Muscle of arm (tissue), 14 donors: Measurements from ENCODE around the gene MSANTD3. TPM values are rescaled to one million over a fixed set of nuclear protein-coding genes. Genes with fewer than 3 reads are reported as not detected.
"Not testable (repeated sequence)": the region's sequence is repeated elsewhere in the genome, so short reads cannot be mapped to it uniquely, and the experiment has no call there.

Source experiments
- DNase-seq: peaks from one replicate; pipeline ENCODE4 v3.0.0-alpha.2; 2013
- long read RNA-seq, 11 donors: transcript quantifications; one replicate each; lab custom pipeline, GENCODE V29; 2026
- polyA plus RNA-seq, 12 donors: library from polyadenylated mRNA; unstranded; fragments of 120-200 nt; gene quantifications; one replicate each; pipeline ENCODE4 v1.2.1, GENCODE V29; 2013; ENCODE audit not compliant: insufficient read length in 12 of 12

The MSANTD3 gene
- 10 to 100 TPM in 11 of 12 donors, not detected in 1; 13.5 to 21.9 (median 16.5) TPM for polyA plus RNA-seq
- long read RNA-seq, donor 1, transcript MSANTD3-203 (3 exons, 1,362 nt), result major isoform, 8 of 21 reads
- long read RNA-seq, donor 1, partial matches to known transcripts, result 13 of 21 reads
- long read RNA-seq, donor 1, other reads (novel, unspliced or antisense), result 0 of 21 reads
- long read RNA-seq, donor 2, transcript MSANTD3-203 (3 exons, 1,362 nt), result major isoform, 10 of 14 reads
- long read RNA-seq, donor 2, partial matches to known transcripts, result 0 of 14 reads
- long read RNA-seq, donor 2, other reads (novel, unspliced or antisense), result 0 of 14 reads
- long read RNA-seq, donor 3, partial matches to known transcripts, result 7 of 9 reads
- long read RNA-seq, donor 3, other reads (novel, unspliced or antisense), result 0 of 9 reads
- long read RNA-seq, donor 4, partial matches to known transcripts, result 5 of 7 reads
- long read RNA-seq, donor 4, other reads (novel, unspliced or antisense), result 0 of 7 reads
- long read RNA-seq, donor 5, result 0 reads
- long read RNA-seq, donor 6, transcript MSANTD3-203 (3 exons, 1,362 nt), result major isoform, 8 of 9 reads
- long read RNA-seq, donor 6, partial matches to known transcripts, result 0 of 9 reads
- long read RNA-seq, donor 6, other reads (novel, unspliced or antisense), result 0 of 9 reads
- long read RNA-seq, donor 7, transcript MSANTD3-203 (3 exons, 1,362 nt), result major isoform, 6 of 7 reads
- long read RNA-seq, donor 7, partial matches to known transcripts, result 0 of 7 reads
- long read RNA-seq, donor 7, other reads (novel, unspliced or antisense), result 0 of 7 reads
- long read RNA-seq, donor 8, partial matches to known transcripts, result 7 of 9 reads
- long read RNA-seq, donor 8, other reads (novel, unspliced or antisense), result 0 of 9 reads
- long read RNA-seq, donor 9, partial matches to known transcripts, result 0 of 5 reads
- long read RNA-seq, donor 9, other reads (novel, unspliced or antisense), result 0 of 5 reads
- long read RNA-seq, donor 10, partial matches to known transcripts, result 0 of 3 reads
- long read RNA-seq, donor 10, other reads (novel, unspliced or antisense), result 0 of 3 reads
- long read RNA-seq, donor 11, partial matches to known transcripts, result 8 of 8 reads
- long read RNA-seq, donor 11, other reads (novel, unspliced or antisense), result 0 of 8 reads

- peak; percentile 44 for DNase-seq
These were observed at the start of gene MSANTD3 for GRCh38 chr9:100426530-100427365. Gene MSANTD3 (plus strand): TSS chr9:100427143. CDS start chr9:100441939, 14,796 bp downstream.

- DNase-seq, result no peak
These were observed 47.1 kb upstream of the MSANTD3 start for GRCh38 chr9:100379862-100380261.

- DNase-seq, result not testable (repeated sequence)
These were observed 34.0 kb upstream of the MSANTD3 start for GRCh38 chr9:100392989-100393388.

DNA sequence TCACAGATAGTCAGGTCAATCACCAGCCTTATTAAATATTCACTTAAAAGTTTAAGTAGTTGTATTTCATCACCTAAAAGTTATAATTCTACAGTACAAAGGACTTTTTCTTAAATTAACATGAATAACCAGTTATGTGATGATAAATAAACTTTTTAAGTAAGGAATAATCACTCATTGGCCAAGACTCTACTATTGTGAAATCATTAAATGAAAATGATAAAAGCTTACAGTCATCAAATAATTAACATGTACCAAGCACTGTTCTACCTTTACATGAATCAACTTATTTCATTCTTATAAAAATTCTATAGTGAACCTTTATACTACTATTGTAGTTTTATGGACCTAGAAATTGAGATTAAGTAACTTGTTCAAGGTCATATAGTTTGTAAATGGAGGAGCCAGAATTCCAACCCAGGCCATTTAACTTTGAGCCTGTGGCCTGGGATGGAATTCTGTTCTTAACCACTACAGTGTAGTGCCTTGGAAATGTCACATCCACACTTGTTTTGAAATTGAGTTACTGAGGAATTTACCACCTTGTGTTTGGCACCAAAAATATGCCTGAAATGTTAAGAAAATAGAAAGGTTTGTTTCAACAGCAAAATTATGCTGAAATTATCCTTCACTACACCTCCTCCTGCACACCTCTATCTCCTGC is 32.8 kb upstream of the MSANTD3 start:
- no peak for DNase-seq

GRCh38 chr9:100394816-100395215 is 32.1 kb upstream of the MSANTD3 start:
- DNase-seq, result no peak

- no peak for DNase-seq
These were observed 30.2 kb upstream of the MSANTD3 start for GRCh38 chr9:100396769-100397168.

GRCh38 chr9:100397529-100398266 is 29.2 kb upstream of the MSANTD3 start:
- no peak for DNase-seq

- no peak for DNase-seq
These were observed 25.9 kb upstream of the MSANTD3 start for GRCh38 chr9:100401042-100401441.

DNA sequence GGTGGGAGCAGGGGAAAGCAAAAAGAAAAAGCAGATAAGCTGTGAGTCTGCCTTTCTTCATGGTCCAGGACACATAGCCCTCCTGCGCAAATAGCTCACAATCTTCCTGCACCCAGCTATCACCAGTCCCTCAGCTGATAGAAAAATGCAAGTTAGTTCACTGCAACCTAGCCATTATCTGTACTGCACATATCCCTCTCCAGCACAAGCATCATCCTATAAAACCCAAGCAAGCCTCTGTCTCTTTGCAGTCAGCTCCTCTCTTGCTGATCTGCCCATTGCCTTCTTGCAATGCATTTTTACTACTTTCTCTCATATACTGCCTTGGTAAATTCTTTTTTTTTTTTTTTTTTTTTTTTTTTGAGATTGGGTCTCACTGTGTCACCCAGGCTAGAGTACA is 20.0 kb upstream of the MSANTD3 start:
- no peak for DNase-seq

DNA sequence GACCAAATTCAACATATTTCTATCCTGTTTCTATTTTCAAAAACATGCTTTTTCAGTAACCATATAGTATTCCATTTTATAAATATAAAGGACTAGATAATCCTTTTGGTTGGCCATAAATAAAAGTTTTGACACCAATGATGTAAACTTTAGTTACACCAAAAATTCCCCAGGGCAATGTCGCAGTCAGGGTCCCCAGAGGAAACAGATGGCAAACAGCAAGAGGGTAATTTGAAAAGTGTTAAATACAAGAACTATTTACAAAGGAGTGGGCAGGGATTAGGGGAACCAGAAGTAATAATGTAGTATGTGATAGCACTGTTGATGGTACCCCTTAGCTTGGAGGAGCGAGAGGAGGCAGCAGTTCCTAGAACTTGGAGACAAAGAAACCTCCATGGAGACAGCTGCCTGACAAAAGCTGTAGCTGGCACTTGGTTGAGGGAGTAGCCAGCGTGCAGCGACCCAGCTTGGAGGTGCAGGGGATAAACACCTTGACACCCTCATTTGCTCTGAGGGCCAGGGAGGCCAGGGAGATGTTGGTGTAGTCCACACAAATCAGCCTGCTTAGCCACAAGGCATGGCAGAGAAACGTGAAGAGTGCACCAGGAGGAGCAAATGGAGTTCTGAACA is 18.3 kb upstream of the MSANTD3 start:
- DNase-seq, result no peak

DNA sequence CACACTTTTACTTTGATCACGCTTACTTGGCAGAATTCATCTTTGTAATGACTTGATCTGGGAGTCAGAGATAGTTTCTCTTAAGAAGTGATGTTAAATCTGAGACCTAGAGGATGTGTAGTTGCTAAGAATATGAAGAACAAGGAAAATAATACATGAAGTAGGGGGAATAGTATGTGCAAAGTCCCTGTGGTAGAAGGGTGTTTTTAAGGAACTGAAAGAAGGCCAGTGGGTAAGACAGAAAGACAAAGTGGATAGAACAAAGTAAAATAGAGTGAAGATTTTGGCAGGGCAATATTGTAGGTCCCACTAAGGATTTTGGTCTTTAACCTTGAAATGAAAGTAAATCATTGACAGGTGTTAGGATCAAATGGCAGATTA is 17.8 kb upstream of the MSANTD3 start:
- DNase-seq, result no peak

- peak; percentile 85 for DNase-seq
These were observed 15.3 kb upstream of the MSANTD3 start for GRCh38 chr9:100411472-100412283.

- DNase-seq, result no peak
These were observed 13.0 kb upstream of the MSANTD3 start for GRCh38 chr9:100413839-100414420.

DNA sequence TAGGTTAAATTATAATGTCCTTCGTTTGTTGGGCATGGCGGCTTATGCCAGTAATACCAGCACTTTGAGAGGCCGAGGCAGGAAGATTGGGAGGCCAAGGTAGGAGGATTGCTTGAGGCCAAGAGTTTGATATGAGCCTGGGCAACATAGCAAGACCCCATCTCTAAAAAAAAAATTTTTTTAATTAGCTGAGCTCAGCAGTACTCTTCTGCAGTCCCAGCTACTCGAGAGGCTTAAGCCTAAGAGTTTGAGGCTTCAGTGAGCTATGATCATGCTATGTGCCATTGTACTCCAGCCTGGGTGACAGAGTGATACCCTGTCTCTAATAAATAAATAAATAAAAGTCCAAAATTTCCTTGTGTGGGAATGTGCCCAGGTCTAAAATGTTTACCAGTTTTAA is 9.1 kb upstream of the MSANTD3 start:
- no peak for DNase-seq

- no peak for DNase-seq
These were observed 7.8 kb upstream of the MSANTD3 start for GRCh38 chr9:100419166-100419565.

DNA sequence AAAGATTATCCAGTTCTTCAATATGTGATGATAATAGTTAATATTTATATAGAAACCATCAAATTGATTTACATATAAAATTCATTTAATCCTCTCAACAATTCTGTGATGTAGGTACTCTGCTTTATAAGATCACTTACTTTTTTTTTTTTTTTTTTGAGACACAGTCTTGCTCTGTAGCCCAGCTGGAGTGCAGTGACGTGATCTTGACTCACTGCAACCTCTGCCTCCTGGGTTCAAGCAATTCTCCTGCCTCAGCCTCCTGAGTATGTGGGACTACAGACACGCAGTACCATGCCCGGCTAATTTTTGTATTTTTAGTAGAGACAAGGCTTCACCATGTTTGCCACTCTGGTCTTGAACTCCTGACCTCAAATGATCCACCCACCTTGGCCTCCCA is 5.8 kb upstream of the MSANTD3 start:
- DNase-seq, result not testable (repeated sequence)

- no peak for DNase-seq
These were observed 1.2 kb upstream of the MSANTD3 start for GRCh38 chr9:100425758-100426157.

GRCh38 chr9:100426189-100426529 is 784 bp upstream of the MSANTD3 start:
- peak; percentile 38 for DNase-seq
